ENCODE results near the gene FBH1. TPM values are rescaled to one million over a fixed set of nuclear protein-coding genes. Genes with fewer than 3 reads are reported as not detected.
A peak's percentile ranks its signal among the peaks of the same experiment; 100 is the strongest.

FBH1 gene
- total and polyA plus RNA-seq, 4 donors, result 19.9 to 58.4 (median 48.1) TPM

DNA sequence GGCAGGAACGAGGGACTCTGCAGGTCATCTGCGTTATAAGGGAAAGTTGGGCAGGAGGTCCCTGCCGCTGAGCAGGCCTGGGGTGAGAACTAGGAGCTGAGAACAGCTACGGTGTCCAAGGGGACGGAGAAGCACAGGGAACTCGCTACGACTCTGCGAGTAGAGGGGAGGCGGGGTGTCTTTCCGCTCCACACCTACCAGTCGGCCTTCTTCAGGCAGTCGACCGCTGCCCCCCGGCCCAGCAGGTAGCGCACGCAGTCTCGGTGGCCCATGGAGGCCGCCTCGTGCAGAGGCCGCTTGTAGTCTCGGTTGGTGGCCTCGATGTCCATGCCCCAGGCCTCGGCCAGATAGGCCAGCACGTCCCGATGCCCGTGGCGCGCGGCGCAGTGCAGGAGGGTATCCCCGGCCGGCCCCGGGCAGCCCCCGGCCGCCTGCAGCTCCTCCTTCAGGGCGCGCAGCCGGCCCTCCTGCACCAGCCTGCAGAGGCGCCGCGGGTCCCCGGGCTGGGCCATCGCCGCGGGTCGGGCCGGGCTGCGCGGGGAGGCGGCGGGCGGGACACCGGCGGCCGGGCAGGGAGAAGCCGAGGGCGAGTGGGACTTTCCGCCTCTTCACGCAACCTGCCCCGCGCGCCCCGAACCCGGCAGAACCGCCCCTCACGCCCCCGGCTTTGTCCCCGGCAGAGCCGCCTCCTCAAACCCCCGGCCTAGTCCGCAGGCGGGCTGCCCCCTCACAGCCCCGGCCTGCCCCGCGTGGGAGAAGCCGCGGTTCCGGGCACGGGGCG, 1.0 kb upstream of the FBH1 start:
- H3K9ac ChIP-seq (ENCODE audit: low read depth in 1 of 2, low read length in 2 of 2), result peak overlapping the region in 1 of 2 donors; percentile 41
- peak overlapping the region; percentile 79 to 81 for H3K27ac ChIP-seq (ENCODE audit: low read depth in 1 of 2, low read length in 2 of 2)
- under 1% methylated on average over 80 of the region's 80 CpGs for WGBS
- TF ChIP-seq, protein P1, sequence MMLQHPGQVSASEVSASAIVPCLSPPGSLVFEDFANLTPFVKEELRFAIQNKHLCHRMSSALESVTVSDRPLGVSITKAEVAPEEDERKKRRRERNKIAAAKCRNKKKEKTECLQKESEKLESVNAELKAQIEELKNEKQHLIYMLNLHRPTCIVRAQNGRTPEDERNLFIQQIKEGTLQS (IDR thresholded peaks at IDR 0.05), result no peak
- TF ChIP-seq YY1 (IDR thresholded peaks at IDR 0.05) (no peak), GABPA (IDR thresholded peaks at IDR 0.05 in 1 of 2, conservative IDR thresholded peaks at IDR 0.05 in 1 of 2) (no peak), HNF4A (conservative IDR thresholded peaks at IDR 0.05) (no peak), JUND (IDR thresholded peaks at IDR 0.05) (no peak), FOXA1 (IDR thresholded peaks at IDR 0.05) (no peak), EGR1 (IDR thresholded peaks at IDR 0.05; ENCODE audit: low read depth in 2 of 2) (no peak), RAD21 (IDR thresholded peaks at IDR 0.05) (no peak), SP1 (IDR thresholded peaks at IDR 0.05) (no peak), FOXA2 (IDR thresholded peaks at IDR 0.05) (no peak)
- TF ChIP-seq, protein P2, sequence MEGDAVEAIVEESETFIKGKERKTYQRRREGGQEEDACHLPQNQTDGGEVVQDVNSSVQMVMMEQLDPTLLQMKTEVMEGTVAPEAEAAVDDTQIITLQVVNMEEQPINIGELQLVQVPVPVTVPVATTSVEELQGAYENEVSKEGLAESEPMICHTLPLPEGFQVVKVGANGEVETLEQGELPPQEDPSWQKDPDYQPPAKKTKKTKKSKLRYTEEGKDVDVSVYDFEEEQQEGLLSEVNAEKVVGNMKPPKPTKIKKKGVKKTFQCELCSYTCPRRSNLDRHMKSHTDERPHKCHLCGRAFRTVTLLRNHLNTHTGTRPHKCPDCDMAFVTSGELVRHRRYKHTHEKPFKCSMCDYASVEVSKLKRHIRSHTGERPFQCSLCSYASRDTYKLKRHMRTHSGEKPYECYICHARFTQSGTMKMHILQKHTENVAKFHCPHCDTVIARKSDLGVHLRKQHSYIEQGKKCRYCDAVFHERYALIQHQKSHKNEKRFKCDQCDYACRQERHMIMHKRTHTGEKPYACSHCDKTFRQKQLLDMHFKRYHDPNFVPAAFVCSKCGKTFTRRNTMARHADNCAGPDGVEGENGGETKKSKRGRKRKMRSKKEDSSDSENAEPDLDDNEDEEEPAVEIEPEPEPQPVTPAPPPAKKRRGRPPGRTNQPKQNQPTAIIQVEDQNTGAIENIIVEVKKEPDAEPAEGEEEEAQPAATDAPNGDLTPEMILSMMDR (IDR thresholded peaks at IDR 0.05; ENCODE audit: low read depth, low read length, missing input control), result no peak
- TF ChIP-seq, protein P3, sequence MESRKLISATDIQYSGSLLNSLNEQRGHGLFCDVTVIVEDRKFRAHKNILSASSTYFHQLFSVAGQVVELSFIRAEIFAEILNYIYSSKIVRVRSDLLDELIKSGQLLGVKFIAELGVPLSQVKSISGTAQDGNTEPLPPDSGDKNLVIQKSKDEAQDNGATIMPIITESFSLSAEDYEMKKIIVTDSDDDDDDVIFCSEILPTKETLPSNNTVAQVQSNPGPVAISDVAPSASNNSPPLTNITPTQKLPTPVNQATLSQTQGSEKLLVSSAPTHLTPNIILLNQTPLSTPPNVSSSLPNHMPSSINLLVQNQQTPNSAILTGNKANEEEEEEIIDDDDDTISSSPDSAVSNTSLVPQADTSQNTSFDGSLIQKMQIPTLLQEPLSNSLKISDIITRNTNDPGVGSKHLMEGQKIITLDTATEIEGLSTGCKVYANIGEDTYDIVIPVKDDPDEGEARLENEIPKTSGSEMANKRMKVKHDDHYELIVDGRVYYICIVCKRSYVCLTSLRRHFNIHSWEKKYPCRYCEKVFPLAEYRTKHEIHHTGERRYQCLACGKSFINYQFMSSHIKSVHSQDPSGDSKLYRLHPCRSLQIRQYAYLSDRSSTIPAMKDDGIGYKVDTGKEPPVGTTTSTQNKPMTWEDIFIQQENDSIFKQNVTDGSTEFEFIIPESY (IDR thresholded peaks at IDR 0.05), result no peak
- TF ChIP-seq, protein P4, sequence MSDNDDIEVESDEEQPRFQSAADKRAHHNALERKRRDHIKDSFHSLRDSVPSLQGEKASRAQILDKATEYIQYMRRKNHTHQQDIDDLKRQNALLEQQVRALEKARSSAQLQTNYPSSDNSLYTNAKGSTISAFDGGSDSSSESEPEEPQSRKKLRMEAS (IDR thresholded peaks at IDR 0.05), result no peak
- H3K36me3 ChIP-seq (ENCODE audit: control insufficient read depth in 4 of 4, insufficient read depth in 3 of 4, low read depth in 1 of 4, low read length in 3 of 4), result peaks cover 0 to 12% (median 6%) of the 10 kb centered on the region in 4 donors
- H3K9me3 ChIP-seq (ENCODE audit: control insufficient read depth in 4 of 4, low read length in 3 of 4), result no peaks in the 10 kb centered on the region
- DNase-seq (ENCODE audit: low spot score), result peak; percentile 56
- H3K27me3 ChIP-seq (ENCODE audit: control insufficient read depth in 4 of 4, insufficient read depth in 4 of 4, low read length in 3 of 4), result no peaks in the 10 kb centered on the region
- H3K4me1 ChIP-seq (ENCODE audit: control insufficient read depth in 4 of 4, insufficient read depth in 4 of 4, low read length in 3 of 4), result peaks cover 4 to 38% (median 20%) of the 10 kb centered on the region in 4 donors
- H3K4me3 ChIP-seq (ENCODE audit: low read depth in 1 of 3, low read length in 3 of 3), result peak overlapping the region; percentile 65 to 94 (median 75)

DNA sequence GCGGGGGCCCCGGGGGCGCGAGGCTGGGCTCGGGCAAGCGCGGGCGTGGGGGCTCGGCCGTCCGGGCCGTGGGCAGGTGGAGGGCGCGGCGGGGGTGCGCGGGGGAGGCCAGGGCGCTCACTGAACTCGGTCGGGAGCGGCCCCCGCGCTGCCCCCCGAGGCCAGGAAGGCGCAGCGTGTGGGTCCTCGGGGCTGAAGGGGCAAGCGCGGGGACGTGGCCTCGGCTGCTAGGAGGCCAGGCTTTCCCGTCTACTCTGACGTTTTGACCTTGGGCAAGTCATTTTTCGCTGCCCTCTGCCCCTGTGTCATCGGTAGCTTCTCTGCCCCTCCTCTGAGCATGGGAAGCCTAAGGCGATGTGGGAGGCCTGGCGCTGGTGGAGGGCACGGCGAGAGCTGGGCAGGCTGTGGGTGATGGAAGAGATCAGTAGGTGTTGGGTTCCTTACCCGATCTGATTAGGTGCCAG, 441 bp downstream of the FBH1 start:
- Histone ChIP-seq H3K4me3 (ENCODE audit: low read depth in 1 of 3, low read length in 3 of 3) (peak overlapping the region; percentile 89 to 97 (median 96)), H3K9me3 (ENCODE audit: control insufficient read depth in 4 of 4, low read length in 3 of 4) (no peaks in the 10 kb centered on the region), H3K4me1 (ENCODE audit: control insufficient read depth in 4 of 4, insufficient read depth in 4 of 4, low read length in 3 of 4) (peaks cover 4 to 37% (median 20%) of the 10 kb centered on the region in 4 donors), H3K27me3 (ENCODE audit: control insufficient read depth in 4 of 4, insufficient read depth in 4 of 4, low read length in 3 of 4) (no peaks in the 10 kb centered on the region), H3K27ac (ENCODE audit: low read depth in 1 of 2, low read length in 2 of 2) (peak overlapping the region; percentile 55 to 62), H3K36me3 (ENCODE audit: control insufficient read depth in 4 of 4, insufficient read depth in 3 of 4, low read depth in 1 of 4, low read length in 3 of 4) (peaks cover 3 to 17% (median 13%) of the 10 kb centered on the region in 4 donors), H3K9ac (ENCODE audit: low read depth in 1 of 2, low read length in 2 of 2) (peak overlapping the region; percentile 42 to 58)
- under 1% methylated on average over 40 of the region's 40 CpGs for whole genome bisulfite sequencing
- DNase-seq (ENCODE audit: low spot score), result no peak
- TF ChIP-seq HNF4A (conservative IDR thresholded peaks at IDR 0.05), result peak; percentile 30 to 43
- no peak for TF ChIP-seq NR2F2 (IDR thresholded peaks at IDR 0.05)
